ENCODE measurements around the gene MME. TPM values are rescaled to one million over a fixed set of nuclear protein-coding genes. Genes with fewer than 3 reads are reported as not detected.

Gene MME
- total RNA-seq, 1 donor from 2014 or later: 65.8 TPM

DNA sequence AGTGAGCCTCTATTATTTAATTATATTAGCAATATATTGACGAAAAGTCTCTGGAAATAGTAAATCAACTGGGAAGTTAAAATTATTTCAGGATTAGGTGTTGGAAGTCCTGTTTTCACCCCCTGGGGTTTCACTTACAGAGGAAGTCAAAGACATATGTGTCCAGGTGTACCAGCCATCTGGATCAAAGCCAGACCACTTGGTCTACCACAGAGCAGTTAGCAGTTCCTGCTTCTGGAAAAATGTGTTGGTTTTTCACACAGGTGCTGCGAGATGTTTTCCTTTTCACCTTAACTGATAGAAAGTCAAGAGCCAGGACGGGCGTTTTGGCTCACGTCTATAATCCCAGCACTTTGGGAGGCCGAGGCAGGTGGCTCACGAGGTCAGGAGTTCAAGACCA is 13.1 kb downstream of the MME start:
- Mint-ChIP-seq H3K4me1 (ENCODE audit: unreplicated experiment) (no peaks in the 10 kb centered on the region), H3K27me3 (no peaks in the 10 kb centered on the region), H3K4me3 (no peak overlapping the region), H3K27ac (no peak overlapping the region), H3K9me3 (no peaks in the 10 kb centered on the region), H3K36me3 (peaks cover 3% of the 10 kb centered on the region)
- no peak for DNase-seq (ENCODE audit: extremely low spot score, unreplicated experiment)
- TF ChIP-seq, protein P1, sequence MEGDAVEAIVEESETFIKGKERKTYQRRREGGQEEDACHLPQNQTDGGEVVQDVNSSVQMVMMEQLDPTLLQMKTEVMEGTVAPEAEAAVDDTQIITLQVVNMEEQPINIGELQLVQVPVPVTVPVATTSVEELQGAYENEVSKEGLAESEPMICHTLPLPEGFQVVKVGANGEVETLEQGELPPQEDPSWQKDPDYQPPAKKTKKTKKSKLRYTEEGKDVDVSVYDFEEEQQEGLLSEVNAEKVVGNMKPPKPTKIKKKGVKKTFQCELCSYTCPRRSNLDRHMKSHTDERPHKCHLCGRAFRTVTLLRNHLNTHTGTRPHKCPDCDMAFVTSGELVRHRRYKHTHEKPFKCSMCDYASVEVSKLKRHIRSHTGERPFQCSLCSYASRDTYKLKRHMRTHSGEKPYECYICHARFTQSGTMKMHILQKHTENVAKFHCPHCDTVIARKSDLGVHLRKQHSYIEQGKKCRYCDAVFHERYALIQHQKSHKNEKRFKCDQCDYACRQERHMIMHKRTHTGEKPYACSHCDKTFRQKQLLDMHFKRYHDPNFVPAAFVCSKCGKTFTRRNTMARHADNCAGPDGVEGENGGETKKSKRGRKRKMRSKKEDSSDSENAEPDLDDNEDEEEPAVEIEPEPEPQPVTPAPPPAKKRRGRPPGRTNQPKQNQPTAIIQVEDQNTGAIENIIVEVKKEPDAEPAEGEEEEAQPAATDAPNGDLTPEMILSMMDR (conservative IDR thresholded peaks at IDR 0.05): no peak

DNA sequence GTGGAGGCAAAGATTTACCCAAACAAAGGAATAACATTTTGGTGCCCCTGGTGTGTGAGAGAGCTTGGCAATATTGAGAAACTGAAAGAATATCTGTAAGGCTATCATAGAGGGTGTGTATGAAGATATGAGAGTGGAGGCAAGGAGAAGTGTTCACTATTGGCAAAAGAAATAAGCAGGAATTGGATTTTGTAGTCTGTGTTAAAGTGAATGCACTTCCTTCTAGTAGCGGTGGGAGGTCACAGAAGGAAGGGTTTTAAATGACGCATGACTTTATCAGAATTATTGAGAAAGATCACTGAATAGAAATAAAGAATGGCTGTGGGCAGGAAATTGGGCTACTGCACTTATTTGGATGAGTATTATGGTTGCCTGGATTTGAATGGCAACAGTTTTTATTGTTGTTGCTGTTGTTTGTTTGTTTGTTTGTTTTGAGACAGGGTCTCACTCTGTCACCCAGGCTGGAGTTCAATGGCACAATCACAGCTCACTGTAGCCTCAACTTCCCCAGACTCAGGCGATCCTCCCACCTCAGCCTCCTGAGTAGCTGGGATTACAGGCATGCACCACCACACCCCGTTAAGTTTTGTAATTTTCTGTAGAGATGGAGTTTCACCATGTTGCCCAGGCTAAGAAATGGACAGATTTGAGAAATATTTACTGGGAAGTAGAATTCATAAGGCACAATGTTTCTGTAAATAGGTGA is 16.3 kb downstream of the MME start:
- Mint-ChIP-seq H3K27me3 (no peaks in the 10 kb centered on the region), H3K27ac (no peak overlapping the region), H3K9me3 (no peaks in the 10 kb centered on the region), H3K36me3 (peaks cover 10% of the 10 kb centered on the region), H3K4me3 (no peak overlapping the region), H3K4me1 (ENCODE audit: unreplicated experiment) (peaks cover 6% of the 10 kb centered on the region)
- TF ChIP-seq, protein P1 (conservative IDR thresholded peaks at IDR 0.05): no peak
- DNase-seq (ENCODE audit: extremely low spot score, unreplicated experiment): no peak

DNA sequence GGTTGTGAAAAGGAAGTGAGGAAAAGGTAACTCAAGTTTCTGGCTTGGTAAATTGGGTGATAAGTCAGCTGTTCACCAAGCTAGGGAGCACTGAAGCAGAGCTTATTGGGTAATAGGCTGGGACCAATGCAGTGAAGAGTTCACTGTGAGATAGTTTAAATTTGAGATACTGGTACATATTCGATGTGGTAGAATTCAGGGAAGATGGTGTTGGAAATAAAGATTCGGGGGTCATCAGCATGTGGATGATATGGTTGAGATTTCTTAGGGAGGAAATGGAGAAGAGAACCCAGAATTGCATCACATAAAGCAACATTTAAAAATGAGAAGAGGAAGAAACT is 16.9 kb downstream of the MME start:
- Mint-ChIP-seq H3K36me3 (peaks cover 13% of the 10 kb centered on the region), H3K4me3 (no peak overlapping the region), H3K4me1 (ENCODE audit: unreplicated experiment) (peaks cover 8% of the 10 kb centered on the region), H3K9me3 (no peaks in the 10 kb centered on the region), H3K27me3 (no peaks in the 10 kb centered on the region), H3K27ac (no peak overlapping the region)
- TF ChIP-seq, protein P1 (conservative IDR thresholded peaks at IDR 0.05): no peak
- no peak for DNase-seq (ENCODE audit: extremely low spot score, unreplicated experiment)

DNA sequence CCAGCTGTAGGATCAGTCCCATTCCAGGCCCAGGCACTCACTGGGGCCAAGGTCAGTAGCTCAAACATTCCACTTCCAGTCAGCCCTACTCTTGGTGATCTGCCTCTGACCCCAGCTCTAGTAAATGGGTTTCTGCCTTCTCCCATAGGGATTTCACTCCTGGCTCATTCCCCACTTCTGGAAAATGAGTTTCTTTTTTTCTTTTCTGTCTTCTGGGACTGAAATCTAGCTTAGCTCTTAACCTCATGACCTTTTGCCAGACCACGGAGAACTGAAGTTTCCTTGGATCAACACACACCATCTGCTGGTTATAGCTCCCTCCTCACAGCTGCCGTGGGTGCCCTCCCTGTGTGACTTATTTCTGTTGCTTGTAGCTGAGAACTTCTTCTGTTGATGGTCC is 21.3 kb downstream of the MME start:
- no peaks in the 10 kb centered on the region for H3K27me3 Mint-ChIP-seq
- H3K4me1 Mint-ChIP-seq (ENCODE audit: unreplicated experiment): peaks cover 13% of the 10 kb centered on the region
- no peak overlapping the region for H3K27ac Mint-ChIP-seq
- peaks cover 13% of the 10 kb centered on the region for H3K36me3 Mint-ChIP-seq
- TF ChIP-seq, protein P1 (conservative IDR thresholded peaks at IDR 0.05): no peak
- H3K9me3 Mint-ChIP-seq: no peaks in the 10 kb centered on the region
- no peak for DNase-seq (ENCODE audit: extremely low spot score, unreplicated experiment)
- no peak overlapping the region for H3K4me3 Mint-ChIP-seq

DNA sequence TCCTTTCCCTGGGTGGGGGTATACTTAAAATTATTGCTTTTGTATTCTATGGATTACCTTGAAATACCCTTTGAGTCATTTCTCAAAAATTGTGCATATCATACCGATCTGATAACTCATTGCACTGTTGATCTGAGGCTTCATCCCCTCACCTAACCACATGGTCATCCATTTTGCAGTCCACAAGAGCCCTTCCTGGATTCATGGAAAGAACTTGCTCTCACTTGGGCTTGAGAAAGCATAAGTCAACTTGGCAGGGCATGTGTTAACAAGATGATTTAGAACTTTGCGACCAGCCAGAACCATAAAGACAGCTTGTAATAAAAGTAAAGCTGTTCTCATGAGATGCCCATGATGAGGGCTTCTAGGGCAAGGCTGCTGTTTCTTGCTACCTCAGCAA is 22.2 kb downstream of the MME start:
- Mint-ChIP-seq H3K9me3 (no peaks in the 10 kb centered on the region), H3K27ac (no peak overlapping the region), H3K36me3 (peaks cover 13% of the 10 kb centered on the region), H3K4me1 (ENCODE audit: unreplicated experiment) (peaks cover 18% of the 10 kb centered on the region), H3K27me3 (no peaks in the 10 kb centered on the region), H3K4me3 (no peak overlapping the region)
- DNase-seq (ENCODE audit: extremely low spot score, unreplicated experiment): no peak
- TF ChIP-seq, protein P1 (conservative IDR thresholded peaks at IDR 0.05): no peak
